HG03135 (cell line): ENCODE results near the gene IGFN1.
"Not testable (repeated sequence)": the region's sequence is repeated elsewhere in the genome, so short reads cannot be mapped to it uniquely, and the experiment has no call there.

ENCODE experiments used
- ATAC-seq: cut with Tn5 transposase; IDR thresholded peaks from one replicate; pipeline ENCODE4 v1.9.1; 2021; ENCODE audit warnings: mild to moderate bottlenecking, moderate library complexity; ENCODE audit not compliant: unreplicated experiment

IGFN1 gene

DNA sequence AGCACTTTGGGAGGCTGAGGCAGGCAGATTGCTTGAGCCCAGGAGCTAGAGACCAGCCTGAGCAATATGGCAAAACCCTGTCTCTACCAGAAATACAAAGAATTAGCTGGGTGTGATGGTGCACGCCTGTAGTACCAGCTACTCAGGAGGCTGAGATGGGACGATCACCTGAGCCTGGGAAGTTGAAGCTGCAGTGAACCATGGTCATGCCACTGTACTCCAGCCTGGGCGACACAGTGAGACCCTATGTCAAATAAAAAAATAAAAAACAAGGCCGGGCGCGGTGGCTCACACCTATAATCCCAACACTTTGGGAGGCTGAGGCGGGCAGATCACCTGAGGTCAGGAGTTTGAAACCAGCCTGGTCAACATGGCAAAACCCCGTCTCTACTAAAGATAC is 27.6 kb upstream of the IGFN1 start:
- ATAC-seq = not testable (repeated sequence)

DNA sequence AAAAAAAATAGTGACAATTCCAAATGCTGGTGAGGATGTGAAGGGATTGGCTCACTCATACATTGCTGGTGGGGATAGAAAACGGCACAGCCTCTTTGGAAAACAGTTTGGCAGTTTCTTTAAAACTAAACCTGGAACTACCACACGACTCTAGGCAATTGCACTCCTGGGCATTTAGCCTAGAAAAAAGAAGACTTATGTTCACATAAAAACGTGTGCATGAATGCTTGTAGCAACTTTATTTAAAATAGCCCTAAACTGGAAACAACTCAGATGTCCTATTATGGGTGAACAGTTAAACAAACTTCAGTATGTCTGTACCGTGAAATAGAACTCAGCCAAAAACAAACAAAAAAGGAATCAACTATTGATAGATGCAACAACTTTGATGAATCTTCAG is 26.9 kb upstream of the IGFN1 start:
- no peak for ATAC-seq

DNA sequence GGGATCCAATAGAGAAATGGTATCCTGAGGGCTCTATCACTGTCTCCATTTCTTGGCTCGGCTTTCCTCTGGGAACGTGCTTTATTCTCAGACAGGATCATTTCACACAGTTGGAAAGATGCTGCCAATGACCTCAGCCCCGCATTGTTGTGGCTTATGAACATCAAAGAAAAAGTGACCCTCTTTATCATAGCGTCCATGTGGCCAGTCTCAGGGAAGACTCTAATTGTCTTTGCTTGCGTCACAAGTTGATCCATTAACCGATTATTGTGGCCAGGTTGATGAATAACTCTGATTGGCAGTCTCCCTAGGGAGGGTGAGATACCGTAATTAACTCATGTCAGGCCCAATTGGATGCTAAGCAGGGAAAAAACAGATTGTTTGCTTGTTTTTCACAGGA is 26.0 kb upstream of the IGFN1 start:
- no peak for ATAC-seq

DNA sequence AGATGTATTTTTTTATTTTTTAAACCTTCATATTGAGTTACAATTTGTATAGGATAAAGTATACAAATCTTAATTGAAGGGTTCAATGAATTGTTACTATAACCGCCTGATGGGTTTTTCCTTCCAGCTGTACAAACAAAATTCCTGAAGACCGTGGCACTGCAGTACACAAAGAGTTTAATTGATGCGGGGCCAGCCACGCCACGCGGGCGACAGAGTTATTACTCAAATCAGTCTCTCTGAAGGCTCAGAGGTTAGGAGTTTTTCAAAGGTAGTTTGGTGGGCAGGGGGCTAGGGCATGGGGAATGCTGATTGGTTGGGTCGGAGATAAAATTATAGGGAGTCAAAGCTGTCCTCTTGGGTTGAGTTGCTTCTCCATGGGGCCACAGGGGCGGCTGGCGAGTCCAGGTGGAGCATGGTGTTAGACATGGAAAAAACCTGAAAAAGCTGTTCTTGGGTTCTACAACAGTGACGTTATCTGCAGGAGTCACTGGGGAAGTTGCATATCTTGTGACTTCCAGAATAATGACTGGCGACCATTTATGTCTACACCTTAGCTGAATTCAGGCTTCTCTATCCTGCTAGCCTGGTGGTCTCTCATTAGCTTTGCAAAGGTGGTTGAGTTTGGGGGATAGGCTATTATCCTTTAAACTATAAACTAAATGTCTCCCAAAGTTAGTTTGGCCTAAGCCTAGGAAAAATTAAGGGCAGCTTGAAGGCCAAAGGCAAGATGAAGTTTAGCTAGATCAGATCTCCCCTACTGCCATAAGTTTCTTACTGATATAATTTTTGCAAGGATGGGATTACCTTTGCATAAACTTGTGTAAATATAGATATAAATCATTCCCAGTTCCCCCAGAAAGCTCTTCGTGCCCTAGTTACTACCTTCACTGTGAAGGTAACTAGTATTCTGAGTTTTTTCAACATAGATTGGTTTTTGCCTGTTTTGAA is 23.3 kb upstream of the IGFN1 start:
- ATAC-seq = no peak

DNA sequence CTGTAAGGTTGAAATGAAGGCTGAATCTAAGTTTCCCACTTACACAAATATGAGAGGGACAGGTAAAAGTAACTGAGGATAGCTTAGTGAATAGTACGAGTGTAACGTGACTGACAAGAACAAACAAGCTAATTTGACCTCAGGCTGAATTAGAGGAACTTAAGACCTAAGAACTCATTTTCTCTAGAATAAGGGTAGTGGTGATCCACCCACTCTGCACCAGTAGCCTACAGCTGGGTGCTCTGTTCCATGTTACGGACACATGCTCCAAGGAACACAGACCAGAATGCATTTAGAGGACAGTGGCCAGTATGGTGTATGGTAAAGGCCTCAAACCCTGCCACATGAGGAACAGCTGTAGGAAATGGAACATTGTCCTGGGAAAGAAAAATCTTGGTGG is 21.4 kb upstream of the IGFN1 start:
- ATAC-seq = no peak

DNA sequence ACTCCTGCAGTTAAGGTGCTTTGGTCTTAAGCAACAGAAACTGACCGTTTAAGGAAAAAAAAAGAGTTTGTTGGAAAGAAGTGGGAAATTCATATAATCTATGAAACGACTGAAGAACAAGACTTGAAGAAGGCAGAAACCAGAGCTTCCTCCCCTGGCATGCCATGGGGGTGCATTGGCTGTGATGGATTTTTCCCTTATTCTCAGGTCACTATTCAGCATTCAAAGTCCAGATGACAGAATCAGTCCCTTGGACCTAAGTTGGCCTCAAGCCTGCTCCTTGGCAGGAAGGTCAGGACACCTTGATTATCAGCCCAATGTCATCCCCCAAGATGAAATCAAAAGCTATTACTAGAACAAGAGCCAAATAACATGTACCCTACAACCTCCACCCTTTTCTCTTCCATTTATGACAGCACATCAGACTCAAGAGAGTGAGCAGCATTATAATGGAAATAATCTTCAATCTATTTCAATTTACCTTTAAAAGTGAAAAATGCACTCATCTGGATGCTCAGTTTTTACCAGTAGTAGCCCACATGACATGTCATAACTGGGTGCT is 20.6 kb upstream of the IGFN1 start:
- ATAC-seq = no peak

DNA sequence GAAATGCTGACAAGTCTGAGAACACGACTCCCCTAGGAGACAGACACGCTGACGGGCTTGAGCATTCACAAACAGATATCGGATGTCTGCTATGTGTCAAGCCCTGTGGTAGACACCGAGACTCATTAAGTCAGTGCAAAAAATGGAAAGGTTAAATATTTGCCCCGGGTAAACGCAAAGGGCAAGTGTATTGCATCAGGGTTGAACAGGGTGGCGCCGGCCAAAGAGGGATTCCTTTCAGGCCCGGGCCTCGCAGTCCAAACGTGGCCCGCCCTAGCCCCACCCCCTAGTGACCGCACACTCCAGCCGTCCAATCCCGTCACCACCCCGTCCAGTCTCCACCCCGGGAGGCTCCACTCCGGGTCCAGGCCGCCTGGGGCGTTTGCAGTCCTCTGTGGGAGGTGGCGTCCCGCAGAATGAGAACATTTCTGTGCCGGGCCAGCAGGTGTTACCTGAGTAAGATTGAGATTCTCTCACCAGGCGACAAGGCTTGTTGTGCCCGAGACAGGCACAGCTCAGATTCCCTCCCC is 20.0 kb upstream of the IGFN1 start:
- peak; percentile 96 for ATAC-seq

DNA sequence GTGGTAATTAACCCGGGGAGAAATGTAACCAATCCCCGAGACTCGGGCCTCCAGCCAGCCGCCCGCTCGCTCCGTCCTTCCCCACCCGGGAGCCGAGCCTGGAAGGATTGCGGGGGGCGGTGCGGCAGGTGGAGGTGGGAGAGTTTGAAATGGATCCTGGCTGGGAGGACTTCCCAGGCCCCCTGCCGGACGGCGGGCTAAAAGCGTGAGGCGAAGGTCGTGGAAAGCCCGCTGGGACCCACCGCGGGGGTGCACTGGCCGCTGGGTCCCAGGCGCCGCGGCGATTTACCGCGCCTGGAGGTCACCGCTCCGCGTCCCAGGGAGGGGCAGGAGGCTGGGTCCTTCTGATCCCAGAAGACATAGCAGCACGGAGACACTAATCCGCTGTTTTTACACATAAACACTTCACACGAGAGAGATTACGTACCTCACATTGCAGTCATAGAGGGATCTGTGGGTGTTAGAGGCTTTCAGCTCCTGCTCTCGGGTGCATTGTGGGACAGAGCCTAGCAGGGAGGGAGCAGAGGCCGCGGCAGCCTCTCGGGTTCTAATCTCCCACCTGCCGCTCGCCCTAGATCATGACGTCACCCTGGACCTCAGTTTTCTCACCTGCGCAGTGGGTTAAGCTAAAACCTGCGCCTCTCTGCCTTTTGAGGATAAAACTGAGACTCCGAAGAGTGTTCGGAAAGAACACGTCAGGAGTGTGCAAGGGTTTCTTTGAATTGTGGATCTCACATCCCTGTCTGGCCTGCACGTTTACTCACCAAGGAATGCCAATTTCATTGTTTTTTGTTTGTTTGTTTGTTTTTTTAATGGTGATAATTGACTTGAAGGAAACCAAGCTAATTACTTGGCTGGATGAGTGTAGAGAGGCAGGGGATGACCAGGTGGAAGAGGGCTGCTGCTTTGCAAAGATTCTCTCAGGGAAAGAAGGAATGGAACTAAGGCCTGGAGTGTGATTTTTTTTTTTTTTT is 19.3 kb upstream of the IGFN1 start:
- peak; percentile 30 for ATAC-seq

DNA sequence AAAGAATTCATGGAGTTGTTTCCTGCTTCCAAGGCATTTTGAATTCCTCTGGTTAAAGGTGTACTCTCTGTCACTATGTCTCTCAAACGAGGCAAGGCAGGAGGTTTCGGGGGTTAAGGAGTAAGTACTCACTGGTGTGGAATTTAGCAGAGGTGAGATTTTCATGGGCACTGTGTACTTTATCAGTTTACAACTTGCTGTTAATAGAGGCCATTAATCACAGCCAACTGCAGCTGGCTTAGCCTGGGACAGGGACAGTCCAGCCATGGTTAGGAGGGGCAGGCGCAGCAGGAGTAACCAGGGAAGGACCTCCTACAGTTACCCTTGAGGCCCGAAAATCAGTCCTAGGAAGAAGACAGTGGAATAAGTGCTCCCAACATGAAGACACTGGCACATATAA is 18.3 kb upstream of the IGFN1 start:
- ATAC-seq = no peak

DNA sequence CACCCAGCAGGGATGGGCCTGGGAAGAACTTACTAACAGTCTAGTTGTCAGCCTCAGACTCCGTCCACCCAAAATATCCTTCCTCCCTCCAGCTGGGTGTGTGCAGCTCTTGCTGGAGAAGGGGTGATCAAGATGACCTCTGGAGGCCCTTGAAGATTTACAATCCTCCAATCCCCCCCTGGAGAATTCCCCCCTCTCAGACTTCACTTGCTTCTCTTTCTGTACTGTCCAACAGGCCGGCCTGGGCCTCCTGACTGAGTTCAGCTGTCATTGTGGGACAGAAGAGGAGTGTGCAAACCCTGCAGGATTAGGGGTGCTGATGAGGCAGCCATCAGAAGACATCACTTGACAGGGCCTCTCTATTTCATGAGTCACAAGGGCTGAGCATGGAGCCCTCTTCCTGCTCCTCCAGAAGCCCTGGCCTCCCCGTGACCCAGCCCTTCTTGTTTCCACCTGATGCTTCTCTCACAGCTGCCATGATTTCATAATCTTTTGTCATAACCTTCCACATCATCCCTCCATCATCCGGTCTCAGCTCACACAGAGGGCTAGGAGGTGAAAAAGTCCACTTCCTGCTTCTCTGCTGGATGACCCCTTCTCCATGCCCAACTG is 17.5 kb upstream of the IGFN1 start:
- no peak for ATAC-seq

DNA sequence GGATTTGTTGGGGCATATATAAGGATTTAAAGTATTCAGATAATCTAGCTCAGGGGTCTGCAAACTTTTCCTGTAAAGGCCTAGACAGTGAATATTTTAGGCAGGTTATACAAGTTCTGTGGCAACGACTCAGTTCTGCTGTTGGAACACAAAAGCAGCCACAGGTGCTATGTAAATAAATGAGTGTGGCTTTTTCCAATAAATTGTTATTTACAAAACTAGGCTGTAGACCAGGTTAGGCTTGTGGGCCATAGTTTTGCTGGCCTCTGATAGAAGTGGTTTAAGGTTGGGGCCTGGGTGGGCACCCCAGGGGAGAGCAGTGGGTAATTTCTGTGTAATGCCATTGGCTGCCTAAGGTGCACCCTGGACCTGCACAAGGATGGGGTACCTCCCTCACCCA is 16.9 kb upstream of the IGFN1 start:
- ATAC-seq = no peak

DNA sequence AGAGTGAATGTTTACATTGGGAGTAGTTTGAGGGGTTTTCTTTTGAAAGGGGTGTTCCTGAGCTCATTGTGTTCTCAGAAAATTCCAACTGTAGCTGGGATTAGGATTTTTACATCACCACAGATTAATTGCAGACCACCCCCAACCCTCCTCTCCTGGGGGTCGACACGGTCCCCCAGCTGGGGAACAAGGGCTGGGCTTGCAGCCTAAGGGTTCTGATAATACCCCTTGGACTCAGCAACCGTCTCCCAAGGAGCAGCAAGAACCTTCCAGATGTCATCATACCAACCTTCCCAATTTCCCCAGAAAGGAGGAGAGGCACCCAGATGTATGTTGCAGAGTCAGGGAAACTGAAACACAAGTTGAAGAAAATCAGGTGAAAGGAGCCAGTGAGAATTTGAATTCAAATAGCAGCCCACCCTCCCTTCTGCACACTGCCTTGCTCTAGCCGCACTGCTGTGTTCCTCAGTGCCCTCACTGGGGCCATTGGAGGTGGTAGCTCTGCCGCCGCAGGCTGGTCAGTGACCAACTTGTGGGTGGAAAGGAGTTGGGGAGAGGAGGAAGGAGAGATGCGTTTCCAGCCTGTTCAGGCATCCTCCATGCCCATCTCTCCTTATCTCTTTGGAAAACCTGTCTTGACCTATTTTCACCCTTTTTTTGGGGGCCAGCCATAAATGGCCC is 14.7 kb upstream of the IGFN1 start:
- no peak for ATAC-seq

DNA sequence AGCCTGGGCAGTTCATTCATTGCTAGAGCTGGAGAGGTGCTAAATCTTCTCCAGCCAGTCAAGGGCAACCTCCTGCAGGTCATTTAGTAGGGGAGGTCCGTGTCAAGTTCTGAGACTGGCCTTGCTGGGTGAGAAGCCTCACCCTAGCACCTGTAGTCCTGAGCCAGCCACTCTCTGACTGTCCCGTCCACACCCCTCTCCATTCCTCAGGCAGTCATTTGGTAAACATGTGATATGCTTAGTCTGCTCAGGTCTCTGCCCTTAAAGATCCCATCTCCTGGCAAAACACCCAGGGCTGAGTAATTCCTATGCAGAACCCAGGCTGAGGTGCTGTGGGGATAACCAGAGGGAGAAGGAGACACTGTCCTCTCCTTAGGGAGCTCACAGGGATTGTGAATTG is 13.7 kb upstream of the IGFN1 start:
- no peak for ATAC-seq

DNA sequence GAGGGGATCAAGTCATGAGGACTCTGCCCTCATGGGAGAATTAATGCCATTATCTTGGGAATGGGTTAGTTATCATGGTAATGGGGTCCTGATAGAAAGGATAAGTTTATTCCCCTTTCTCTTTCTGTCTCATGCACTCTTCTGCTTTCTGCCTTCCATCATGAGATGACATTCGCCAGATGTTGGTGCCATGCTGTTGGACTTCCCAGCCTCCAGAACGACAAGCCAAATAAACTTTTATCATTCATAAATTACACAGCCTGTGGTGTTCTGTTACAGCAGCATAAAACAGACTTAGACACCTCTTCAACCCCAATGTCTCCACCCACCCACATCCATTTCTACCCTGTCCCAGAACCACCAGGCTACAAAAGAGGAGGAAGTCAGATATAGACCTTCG is 11.9 kb upstream of the IGFN1 start:
- ATAC-seq = no peak

DNA sequence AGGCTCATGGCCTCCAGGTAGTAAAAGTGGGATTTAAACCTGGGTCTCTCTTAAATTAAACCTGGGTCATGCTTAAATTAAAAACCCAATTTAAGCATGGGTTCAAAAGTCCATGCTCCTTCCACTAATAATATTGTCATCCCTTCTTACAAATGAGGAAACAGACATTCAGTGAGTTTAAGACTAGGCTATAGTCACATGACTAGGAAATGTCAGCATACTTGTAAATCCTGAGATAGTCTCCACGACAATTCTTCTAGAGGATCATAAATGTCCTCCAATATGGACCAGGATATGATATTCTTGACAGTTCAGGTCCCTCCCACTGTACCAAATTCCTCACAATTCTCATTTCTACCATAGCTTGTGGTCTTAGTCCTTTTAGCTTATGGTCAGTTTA is 10.5 kb upstream of the IGFN1 start:
- no peak for ATAC-seq

DNA sequence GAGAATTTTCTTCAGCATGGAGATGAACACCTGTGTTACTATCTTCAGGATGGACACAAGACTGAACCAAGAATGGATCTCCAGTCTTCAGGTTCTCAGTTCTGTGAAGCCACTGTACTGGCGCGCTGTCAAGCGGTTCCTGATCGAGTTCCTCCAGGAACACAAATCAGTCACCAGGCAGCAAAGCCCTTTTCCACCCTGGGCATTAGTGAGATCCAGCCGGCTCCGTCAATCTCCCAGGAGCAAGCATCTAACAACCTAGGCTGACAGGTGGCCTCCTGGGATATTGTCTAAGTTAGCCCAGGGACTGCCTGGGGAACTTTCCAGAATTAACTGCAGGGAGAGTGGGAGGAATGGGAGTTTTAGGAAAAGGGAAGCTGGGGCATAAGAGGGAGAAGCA is 9.7 kb upstream of the IGFN1 start:
- ATAC-seq = no peak

DNA sequence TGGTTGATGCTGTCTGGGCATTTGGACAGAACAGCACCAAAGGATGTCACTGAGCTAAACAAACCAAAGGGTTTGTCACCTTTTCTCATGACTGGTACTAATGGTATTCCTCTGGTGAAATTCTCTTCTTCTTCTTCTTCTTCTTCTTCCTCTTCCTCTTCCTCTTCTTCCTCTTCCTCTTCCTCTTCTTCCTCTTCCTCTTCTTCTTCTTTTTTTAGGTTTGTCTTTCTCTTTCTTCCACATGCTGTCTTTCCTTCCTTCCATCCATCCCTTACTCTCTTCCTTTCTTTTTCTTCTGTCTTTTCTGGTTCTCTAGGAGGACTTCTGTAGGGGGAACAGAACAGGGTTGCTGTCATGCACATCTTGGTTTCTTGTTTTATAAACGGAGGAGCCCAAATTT is 9.3 kb upstream of the IGFN1 start:
- no peak for ATAC-seq

DNA sequence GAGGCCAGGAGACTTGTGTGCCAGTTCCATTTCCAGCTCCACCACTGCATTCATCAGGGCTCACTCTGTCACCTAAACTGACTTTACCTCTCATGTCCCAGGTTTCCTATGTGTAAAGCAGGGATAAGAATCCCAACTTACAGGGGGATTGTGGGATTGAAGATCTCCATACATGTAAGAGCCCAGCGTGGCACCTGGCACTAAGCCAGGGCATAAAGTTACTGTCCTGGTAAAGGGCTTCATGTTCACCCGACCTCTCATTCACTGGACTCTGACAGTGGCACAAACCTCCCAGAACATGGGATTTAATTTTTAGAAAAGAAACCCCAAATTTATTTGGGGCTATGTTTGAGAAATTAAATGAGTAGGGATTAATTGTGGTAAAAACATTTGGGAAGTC is 8.9 kb upstream of the IGFN1 start:
- ATAC-seq = no peak

DNA sequence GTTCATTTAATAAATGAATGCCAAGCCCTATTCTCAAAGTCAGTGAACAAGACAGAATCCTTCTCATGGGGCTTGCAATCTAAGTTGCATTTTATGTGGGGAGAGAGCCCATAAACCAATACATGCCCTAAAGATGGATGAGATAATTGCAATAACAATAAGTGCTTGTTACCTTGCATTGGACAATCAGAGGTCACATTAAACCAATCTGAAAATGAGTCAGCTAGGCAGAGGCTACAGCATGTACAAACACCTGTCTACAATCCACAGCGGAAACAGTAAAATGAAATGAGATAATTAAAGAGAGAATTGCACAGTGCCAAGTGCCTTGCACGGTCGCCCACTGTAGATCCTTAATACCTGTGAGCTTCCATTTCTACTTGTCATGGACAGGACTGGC is 7.4 kb upstream of the IGFN1 start:
- ATAC-seq = no peak

DNA sequence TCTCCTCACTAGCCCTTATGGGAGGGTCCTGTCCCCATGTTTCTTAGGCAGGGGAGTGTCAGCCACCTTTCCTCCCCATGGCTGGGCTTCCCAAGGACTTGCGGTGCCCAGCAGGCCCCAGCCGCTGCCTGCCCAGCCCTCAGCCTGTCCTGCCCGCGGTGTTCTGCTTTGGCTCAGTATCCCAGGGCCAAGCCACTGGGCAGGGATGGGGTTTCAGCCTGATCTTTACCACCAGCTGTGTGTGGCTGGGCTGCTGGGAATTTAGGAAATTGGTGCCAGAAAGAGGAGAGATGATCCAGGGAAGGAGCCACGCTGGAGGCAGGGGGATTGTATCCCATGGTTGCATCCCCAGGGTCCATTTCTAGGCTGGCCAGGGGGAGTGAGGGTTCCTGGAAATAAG is 6.9 kb upstream of the IGFN1 start:
- no peak for ATAC-seq
